ENCODE data around the gene CPSF3. TPM values are rescaled to one million over a fixed set of nuclear protein-coding genes. Genes with fewer than 3 reads are reported as not detected.

The CPSF3 gene
- total RNA-seq, 1 donor from 2014 or later = 24.9 TPM

- Mint-ChIP-seq H3K9me3 (ENCODE audit: low read depth) (no peaks in the 10 kb centered on the region), H3K36me3 (ENCODE audit: low read depth) (peaks cover 9% of the 10 kb centered on the region), H3K27ac (ENCODE audit: unreplicated experiment) (no peak overlapping the region), H3K4me1 (ENCODE audit: low read depth) (peaks cover 4% of the 10 kb centered on the region), H3K27me3 (ENCODE audit: low read depth) (no peaks in the 10 kb centered on the region), H3K4me3 (ENCODE audit: unreplicated experiment) (no peak overlapping the region)
- TF ChIP-seq CTCF (IDR thresholded peaks at IDR 0.05) = no peak
- no peak for DNase-seq (ENCODE audit: low spot score)
Observed at GRCh38 chr2:9467687-9468086, 44.2 kb downstream of the CPSF3 start.

DNA sequence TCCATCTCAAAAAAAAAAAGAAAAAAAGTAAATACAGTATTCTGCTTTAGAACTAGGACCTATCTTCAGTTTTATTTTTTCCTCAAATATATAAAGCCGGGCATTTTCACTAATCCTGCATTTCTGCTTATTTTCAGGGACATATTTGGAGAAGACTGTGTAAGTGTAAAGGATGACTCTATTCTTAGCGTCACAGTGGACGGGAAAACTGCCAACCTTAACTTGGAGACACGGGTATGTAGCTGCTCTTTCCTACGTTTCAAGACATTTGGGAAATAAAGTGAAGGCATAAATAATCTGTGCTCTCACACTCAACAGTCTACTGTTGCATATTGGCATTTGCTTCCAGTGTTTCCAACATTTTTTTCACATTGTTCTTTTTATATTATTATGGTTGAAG, 47.8 kb downstream of the CPSF3 start:
- H3K27ac Mint-ChIP-seq (ENCODE audit: unreplicated experiment) = no peak overlapping the region
- no peak overlapping the region for H3K4me3 Mint-ChIP-seq (ENCODE audit: unreplicated experiment)
- no peaks in the 10 kb centered on the region for H3K9me3 Mint-ChIP-seq (ENCODE audit: low read depth)
- peaks cover 10% of the 10 kb centered on the region for H3K36me3 Mint-ChIP-seq (ENCODE audit: low read depth)
- H3K4me1 Mint-ChIP-seq (ENCODE audit: low read depth) = peaks cover 20% of the 10 kb centered on the region
- no peak for TF ChIP-seq CTCF (IDR thresholded peaks at IDR 0.05)
- no peak for DNase-seq (ENCODE audit: low spot score)
- H3K27me3 Mint-ChIP-seq (ENCODE audit: low read depth) = no peaks in the 10 kb centered on the region

GRCh38 chr2:9472511-9472910, 49.1 kb downstream of the CPSF3 start:
- Mint-ChIP-seq H3K27ac (ENCODE audit: unreplicated experiment) (no peak overlapping the region), H3K9me3 (ENCODE audit: low read depth) (no peaks in the 10 kb centered on the region), H3K4me3 (ENCODE audit: unreplicated experiment) (peak overlapping the region; percentile 33), H3K27me3 (ENCODE audit: low read depth) (no peaks in the 10 kb centered on the region), H3K4me1 (ENCODE audit: low read depth) (peaks cover 29% of the 10 kb centered on the region), H3K36me3 (ENCODE audit: low read depth) (peaks cover 12% of the 10 kb centered on the region)
- no peak for TF ChIP-seq CTCF (IDR thresholded peaks at IDR 0.05)
- DNase-seq (ENCODE audit: low spot score) = no peak

DNA sequence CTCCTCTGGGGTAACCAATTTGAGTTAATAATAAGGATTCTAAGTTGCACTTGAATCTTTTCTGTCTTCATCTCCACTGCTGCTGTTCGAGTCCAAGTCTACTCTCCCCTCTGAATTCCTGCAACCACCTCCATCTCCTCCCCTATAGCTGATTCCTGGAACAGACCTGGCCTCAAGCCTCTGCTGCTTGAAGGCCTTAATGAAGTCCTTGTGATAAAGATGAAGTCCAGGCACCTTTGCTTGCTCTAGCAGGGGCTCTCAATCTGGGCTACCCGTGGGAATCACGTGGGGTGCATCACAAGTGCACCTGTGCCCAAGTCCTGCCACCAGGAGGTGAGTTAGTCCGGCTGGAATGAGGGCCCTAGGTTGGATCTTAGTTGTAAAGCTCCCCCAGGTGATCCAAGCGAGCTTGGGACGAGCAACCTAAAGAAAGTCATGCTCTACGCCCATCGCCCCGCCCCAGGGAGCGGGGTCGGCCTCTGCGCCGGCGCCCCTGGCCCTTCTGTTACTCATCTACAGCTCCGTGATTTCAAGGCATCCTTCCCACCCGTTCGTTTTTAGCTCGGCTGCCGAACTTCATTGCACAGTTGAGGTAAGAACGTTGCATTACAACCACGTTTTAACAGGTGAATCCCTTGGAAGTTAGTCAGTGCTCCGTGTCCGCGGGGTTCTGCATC, 50.0 kb downstream of the CPSF3 start:
- Mint-ChIP-seq H3K27ac (ENCODE audit: unreplicated experiment) (peak overlapping the region; percentile 0), H3K4me1 (ENCODE audit: low read depth) (peaks cover 37% of the 10 kb centered on the region), H3K4me3 (ENCODE audit: unreplicated experiment) (peak overlapping the region; percentile 70), H3K9me3 (ENCODE audit: low read depth) (no peaks in the 10 kb centered on the region), H3K36me3 (ENCODE audit: low read depth) (peaks cover 12% of the 10 kb centered on the region), H3K27me3 (ENCODE audit: low read depth) (no peaks in the 10 kb centered on the region)
- DNase-seq (ENCODE audit: low spot score) = no peak
- TF ChIP-seq CTCF (IDR thresholded peaks at IDR 0.05) = no peak

DNA sequence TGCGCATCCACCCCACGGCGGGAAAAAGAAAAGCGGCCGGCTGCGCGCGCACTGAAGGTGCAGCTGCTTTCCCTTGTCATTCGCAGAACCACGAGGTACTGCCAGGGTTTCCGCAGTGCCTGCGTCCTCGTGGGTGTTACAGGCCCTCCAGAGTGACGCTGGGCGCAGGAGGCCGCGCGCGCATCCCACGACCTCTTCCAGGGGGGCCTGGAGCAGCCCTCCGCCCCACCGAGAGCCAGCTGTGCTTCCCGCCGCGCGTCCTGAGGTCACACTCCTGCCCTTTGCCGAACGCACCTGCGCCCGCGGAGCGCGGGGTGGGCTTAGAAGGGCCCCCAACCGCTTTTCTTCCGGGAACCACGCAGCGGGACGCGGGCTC, 50.5 kb downstream of the CPSF3 start:
- TF ChIP-seq CTCF (IDR thresholded peaks at IDR 0.05) = no peak
- H3K27me3 Mint-ChIP-seq (ENCODE audit: low read depth) = no peaks in the 10 kb centered on the region
- H3K27ac Mint-ChIP-seq (ENCODE audit: unreplicated experiment) = no peak overlapping the region
- H3K9me3 Mint-ChIP-seq (ENCODE audit: low read depth) = no peaks in the 10 kb centered on the region
- DNase-seq (ENCODE audit: low spot score) = no peak
- peaks cover 17% of the 10 kb centered on the region for H3K36me3 Mint-ChIP-seq (ENCODE audit: low read depth)
- H3K4me3 Mint-ChIP-seq (ENCODE audit: unreplicated experiment) = peak overlapping the region; percentile 70
- H3K4me1 Mint-ChIP-seq (ENCODE audit: low read depth) = peaks cover 42% of the 10 kb centered on the region

Data from chondrocyte (in vitro differentiated cells).